HEK293 (cell line): Measurements from ENCODE around the gene MVB12B.

Experiments
- CTCF ChIP-seq: fragments of 450-650 bp; formaldehyde crosslinking; IDR thresholded peaks from 2 replicates; pipeline ENCODE4 v1.5.1; 2016; ENCODE audit warnings: missing biosample characterization, missing genetic modification characterization
- MEIS1 ChIP-seq: sonication (generic); formaldehyde crosslinking; IDR thresholded peaks from 2 replicates; pipeline ENCODE4 v1.8.1; 2022; ENCODE audit warnings: missing genetic modification reagents, mild to moderate bottlenecking, borderline replicate concordance
- MZF1 ChIP-seq: fragments of 450-650 bp; formaldehyde crosslinking; IDR thresholded peaks from 2 replicates; pipeline ENCODE4 v1.5.1; 2017; ENCODE audit warnings: missing biosample characterization, missing genetic modification characterization, borderline replicate concordance
- ZNF121 ChIP-seq: fragments of 450-650 bp; formaldehyde crosslinking; IDR thresholded peaks from 2 replicates; pipeline ENCODE4 v1.5.1; 2016; ENCODE audit warnings: missing biosample characterization, missing genetic modification characterization
- ZNF274 ChIP-seq, 2 experiments: fragments of 200-500 bp in 1 of 2; fragments of 450-650 bp in 1 of 2; sonication (Bioruptor generic) in 1 of 2; formaldehyde crosslinking in 1 of 2; IDR thresholded peaks; 2 replicates each; pipeline versions ENCODE4 v1.5.1 to v1.6.1; 2014 to 2016; ENCODE audit warnings: borderline replicate concordance in 1 of 2, inconsistent platforms in 1 of 2, low read length in 1 of 2, missing biosample characterization in 1 of 2, missing genetic modification characterization in 1 of 2
- ZNF366 ChIP-seq: fragments of 450-650 bp; formaldehyde crosslinking; conservative IDR thresholded peaks from 2 replicates; pipeline ENCODE4 v1.5.1; 2016; ENCODE audit warnings: missing biosample characterization, missing genetic modification characterization
- ZNF529 ChIP-seq: fragments of 450-650 bp; formaldehyde crosslinking; IDR thresholded peaks from 2 replicates; pipeline ENCODE4 v1.5.1; 2017; ENCODE audit warnings: missing genetic modification characterization, missing biosample characterization; ENCODE audit not compliant: insufficient replicate concordance
- TF ChIP-seq, protein P1 (sequence below): fragments of 450-650 bp; formaldehyde crosslinking; IDR thresholded peaks from 2 replicates; pipeline ENCODE4 v1.5.1; 2016; ENCODE audit warnings: missing biosample characterization, missing genetic modification characterization

DNA sequence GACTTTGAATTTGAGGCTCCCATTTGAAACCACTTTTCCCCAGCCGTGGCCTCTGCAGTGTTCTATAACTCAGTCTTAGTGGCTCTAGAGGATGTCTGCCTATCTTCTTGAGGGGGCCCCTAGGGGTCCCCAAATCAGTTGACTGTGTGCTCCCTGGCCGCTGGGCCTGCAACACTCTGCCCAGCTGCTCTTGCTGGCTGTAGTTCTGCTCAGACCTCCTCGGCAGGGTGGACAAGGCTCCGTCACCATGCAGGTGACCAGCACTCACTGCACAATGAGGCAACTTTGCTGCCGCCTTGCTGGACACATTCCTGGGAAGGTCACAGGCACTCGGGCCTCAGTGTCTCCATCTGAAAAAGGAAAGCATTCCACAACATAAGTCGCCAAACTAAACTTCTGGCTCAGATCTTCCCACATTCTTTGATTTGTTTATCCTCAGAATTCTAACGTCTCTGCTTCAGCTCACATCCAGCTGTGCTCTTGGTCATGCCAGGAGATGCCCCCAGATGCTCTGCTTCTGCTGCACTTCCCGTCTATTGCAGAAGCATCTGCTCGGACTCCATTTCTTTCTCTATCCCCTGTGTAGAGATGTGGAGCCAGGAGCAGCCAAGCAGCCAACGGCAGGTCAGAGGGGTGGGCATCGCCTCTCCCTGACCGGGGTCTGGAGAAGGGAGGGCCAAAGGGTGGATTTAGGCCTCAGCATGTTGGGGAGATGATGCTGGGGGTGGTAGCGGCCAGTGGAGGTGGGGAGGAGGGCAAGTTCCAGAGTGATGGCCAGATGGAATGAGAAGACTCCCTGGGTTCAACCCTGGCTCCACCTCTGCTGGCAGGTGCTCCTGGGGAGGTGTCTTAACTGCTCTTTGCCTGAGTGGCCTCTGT, 133.6 kb downstream of the MVB12B start:
- TF ChIP-seq ZNF274 (IDR thresholded peaks at IDR 0.05; ENCODE audit: low read length) (no peak), ZNF274 (tag by site-specific recombination; IDR thresholded peaks at IDR 0.05; ENCODE audit: borderline replicate concordance) (no peak), ZNF366 (no peak), MEIS1 (no peak), CTCF (tag by site-specific recombination) (no peak), ZNF529 (tag by site-specific recombination) (no peak), ZNF121 (no peak), MZF1 (tag by site-specific recombination) (no peak)
- TF ChIP-seq, protein P1, sequence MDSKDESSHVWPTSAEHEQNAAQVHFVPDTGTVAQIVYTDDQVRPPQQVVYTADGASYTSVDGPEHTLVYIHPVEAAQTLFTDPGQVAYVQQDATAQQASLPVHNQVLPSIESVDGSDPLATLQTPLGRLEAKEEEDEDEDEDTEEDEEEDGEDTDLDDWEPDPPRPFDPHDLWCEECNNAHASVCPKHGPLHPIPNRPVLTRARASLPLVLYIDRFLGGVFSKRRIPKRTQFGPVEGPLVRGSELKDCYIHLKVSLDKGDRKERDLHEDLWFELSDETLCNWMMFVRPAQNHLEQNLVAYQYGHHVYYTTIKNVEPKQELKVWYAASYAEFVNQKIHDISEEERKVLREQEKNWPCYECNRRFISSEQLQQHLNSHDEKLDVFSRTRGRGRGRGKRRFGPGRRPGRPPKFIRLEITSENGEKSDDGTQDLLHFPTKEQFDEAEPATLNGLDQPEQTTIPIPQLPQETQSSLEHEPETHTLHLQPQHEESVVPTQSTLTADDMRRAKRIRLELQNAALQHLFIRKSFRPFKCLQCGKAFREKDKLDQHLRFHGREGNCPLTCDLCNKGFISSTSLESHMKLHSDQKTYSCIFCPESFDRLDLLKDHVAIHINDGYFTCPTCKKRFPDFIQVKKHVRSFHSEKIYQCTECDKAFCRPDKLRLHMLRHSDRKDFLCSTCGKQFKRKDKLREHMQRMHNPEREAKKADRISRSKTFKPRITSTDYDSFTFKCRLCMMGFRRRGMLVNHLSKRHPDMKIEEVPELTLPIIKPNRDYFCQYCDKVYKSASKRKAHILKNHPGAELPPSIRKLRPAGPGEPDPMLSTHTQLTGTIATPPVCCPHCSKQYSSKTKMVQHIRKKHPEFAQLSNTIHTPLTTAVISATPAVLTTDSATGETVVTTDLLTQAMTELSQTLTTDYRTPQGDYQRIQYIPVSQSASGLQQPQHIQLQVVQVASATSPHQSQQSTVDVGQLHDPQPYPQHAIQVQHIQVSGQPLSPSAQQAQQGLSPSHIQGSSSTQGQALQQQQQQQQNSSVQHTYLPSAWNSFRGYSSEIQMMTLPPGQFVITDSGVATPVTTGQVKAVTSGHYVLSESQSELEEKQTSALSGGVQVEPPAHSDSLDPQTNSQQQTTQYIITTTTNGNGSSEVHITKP (tag by site-specific recombination): no peak
